ENCODE measurements around the gene ROCK2. TPM values are rescaled to one million over a fixed set of nuclear protein-coding genes. Genes with fewer than 3 reads are reported as not detected.

Gene ROCK2
- total and polyA plus RNA-seq, 2 of the 13 experiments (the other 11 are each of a cell fraction or from before 2014, with no cell fraction given): 38.1 to 119 TPM

DNA sequence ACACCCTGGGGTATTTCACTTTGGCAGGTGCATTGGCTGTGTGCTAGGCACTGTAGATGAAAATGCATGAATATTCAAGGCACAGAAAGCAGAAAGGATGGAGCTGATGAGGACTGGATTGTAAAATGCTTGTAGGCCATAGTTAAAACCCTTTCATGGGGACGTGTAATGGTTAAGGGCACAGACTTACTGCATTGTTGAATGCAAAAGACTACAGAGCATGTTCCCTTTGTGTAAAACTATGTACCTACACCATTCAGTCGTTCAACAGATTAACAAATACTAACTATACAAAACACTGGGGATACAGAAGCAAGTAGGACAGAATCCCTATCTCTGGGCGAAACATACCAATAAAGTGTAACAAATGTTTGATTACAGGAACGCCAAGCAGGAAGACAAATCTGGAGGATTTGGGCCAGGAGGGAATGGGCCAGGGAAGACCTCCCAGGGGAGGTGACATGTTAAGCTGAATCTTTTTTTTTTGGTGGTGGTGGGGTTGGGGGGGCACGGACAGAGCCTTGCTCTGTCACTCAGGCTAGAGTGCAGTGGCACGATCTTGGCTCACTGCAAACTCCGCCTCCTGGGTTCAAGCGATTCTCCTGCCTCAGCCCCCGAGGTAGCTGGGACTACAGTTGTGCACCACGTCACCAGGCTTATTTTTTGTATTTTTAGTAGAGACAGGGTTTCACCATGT lies 19.6 kb upstream of the ROCK2 start (continued):
- TF ChIP-seq, protein P1, sequence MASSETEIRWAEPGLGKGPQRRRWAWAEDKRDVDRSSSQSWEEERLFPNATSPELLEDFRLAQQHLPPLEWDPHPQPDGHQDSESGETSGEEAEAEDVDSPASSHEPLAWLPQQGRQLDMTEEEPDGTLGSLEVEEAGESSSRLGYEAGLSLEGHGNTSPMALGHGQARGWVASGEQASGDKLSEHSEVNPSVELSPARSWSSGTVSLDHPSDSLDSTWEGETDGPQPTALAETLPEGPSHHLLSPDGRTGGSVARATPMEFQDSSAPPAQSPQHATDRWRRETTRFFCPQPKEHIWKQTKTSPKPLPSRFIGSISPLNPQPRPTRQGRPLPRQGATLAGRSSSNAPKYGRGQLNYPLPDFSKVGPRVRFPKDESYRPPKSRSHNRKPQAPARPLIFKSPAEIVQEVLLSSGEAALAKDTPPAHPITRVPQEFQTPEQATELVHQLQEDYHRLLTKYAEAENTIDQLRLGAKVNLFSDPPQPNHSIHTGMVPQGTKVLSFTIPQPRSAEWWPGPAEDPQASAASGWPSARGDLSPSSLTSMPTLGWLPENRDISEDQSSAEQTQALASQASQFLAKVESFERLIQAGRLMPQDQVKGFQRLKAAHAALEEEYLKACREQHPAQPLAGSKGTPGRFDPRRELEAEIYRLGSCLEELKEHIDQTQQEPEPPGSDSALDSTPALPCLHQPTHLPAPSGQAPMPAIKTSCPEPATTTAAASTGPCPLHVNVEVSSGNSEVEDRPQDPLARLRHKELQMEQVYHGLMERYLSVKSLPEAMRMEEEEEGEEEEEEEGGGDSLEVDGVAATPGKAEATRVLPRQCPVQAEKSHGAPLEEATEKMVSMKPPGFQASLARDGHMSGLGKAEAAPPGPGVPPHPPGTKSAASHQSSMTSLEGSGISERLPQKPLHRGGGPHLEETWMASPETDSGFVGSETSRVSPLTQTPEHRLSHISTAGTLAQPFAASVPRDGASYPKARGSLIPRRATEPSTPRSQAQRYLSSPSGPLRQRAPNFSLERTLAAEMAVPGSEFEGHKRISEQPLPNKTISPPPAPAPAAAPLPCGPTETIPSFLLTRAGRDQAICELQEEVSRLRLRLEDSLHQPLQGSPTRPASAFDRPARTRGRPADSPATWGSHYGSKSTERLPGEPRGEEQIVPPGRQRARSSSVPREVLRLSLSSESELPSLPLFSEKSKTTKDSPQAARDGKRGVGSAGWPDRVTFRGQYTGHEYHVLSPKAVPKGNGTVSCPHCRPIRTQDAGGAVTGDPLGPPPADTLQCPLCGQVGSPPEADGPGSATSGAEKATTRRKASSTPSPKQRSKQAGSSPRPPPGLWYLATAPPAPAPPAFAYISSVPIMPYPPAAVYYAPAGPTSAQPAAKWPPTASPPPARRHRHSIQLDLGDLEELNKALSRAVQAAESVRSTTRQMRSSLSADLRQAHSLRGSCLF (CRISPR knock-in tag; IDR thresholded peaks at IDR 0.05; ENCODE audit: borderline replicate concordance): no peak
- TF ChIP-seq FIP1L1 (IDR thresholded peaks at IDR 0.05; ENCODE audit: borderline replicate concordance, insufficient read depth, low read depth, low read length) (no peak), ZNF335 (CRISPR knock-in tag; IDR thresholded peaks at IDR 0.05) (no peak), ZSCAN31 (CRISPR knock-in tag; IDR thresholded peaks at IDR 0.05; ENCODE audit: low read depth) (0 out of 2 replicates have a peak, but pooled peaks have one; percentile 26), SNAPC2 (CRISPR knock-in tag; IDR thresholded peaks at IDR 0.05) (no peak), ZNF776 (CRISPR knock-in tag; IDR thresholded peaks at IDR 0.05) (no peak), ATM (IDR thresholded peaks at IDR 0.05; ENCODE audit: borderline replicate concordance) (no peak), PLRG1 (conservative IDR thresholded peaks at IDR 0.05) (no peak), ZFAT (CRISPR knock-in tag; conservative IDR thresholded peaks at IDR 0.05) (no peak), MBNL3 (CRISPR knock-in tag; conservative IDR thresholded peaks at IDR 0.05) (no peak), KLF12 (CRISPR knock-in tag; IDR thresholded peaks at IDR 0.05; ENCODE audit: borderline replicate concordance) (no peak), SKIL (CRISPR knock-in tag; IDR thresholded peaks at IDR 0.05; ENCODE audit: borderline replicate concordance) (0 out of 2 replicates have a peak, but pooled peaks have one; percentile 20), ZNF816 (CRISPR knock-in tag; IDR thresholded peaks at IDR 0.05; ENCODE audit: borderline replicate concordance) (no peak; the same call in 1 of the 2 replicates), ZC3H13 (CRISPR knock-in tag; IDR thresholded peaks at IDR 0.05) (no peak), ZNF10 (CRISPR knock-in tag; IDR thresholded peaks at IDR 0.05; ENCODE audit: borderline replicate concordance, low read depth) (no peak), ESRRA (CRISPR knock-in tag; IDR thresholded peaks at IDR 0.05; ENCODE audit: low read depth) (no peak; the same call in 1 of the 2 replicates), TSC22D2 (CRISPR knock-in tag; IDR thresholded peaks at IDR 0.05; ENCODE audit: borderline replicate concordance) (no peak), ZNF225 (CRISPR knock-in tag; IDR thresholded peaks at IDR 0.05) (no peak), HNRNPLL (IDR thresholded peaks at IDR 0.05; ENCODE audit: low read depth, low read length, poor library complexity, severe bottlenecking) (no peak), SNAI1 (CRISPR knock-in tag; IDR thresholded peaks at IDR 0.05; ENCODE audit: borderline replicate concordance) (no peak), FOXM1 (CRISPR knock-in tag; IDR thresholded peaks at IDR 0.05) (no peak), ARHGAP35 (CRISPR knock-in tag; IDR thresholded peaks at IDR 0.05; ENCODE audit: borderline replicate concordance) (no peak), ZNF891 (CRISPR knock-in tag; IDR thresholded peaks at IDR 0.05) (no peak), AKAP8 (CRISPR knock-in tag; IDR thresholded peaks at IDR 0.05) (no peak)

Measured in HepG2 (cell line).